Measurements from ENCODE around the gene ERC2.

GRCh38 chr3:56202997-56203396 is 265.3 kb downstream of the ERC2 start:
- TF ChIP-seq POLR2AphosphoS5 (IDR thresholded peaks at IDR 0.05) (no peak), EP300 (IDR thresholded peaks at IDR 0.05) (no peak), POLR2A (IDR thresholded peaks at IDR 0.05) (no peak)
